Activated CD4-positive, CD25-positive, alpha-beta regulatory T cell treated with anti-CD3 and anti-CD28 coated beads, Interleukin-2, amount 50 U/mL, for 72 hours (primary cell): ENCODE data around the gene GAS7.
"Not testable (repeated sequence)": the region's sequence is repeated elsewhere in the genome, so short reads cannot be mapped to it uniquely, and the experiment has no call there.

Experiments
- DNase-seq: peaks from one replicate; pipeline ENCODE4 v3.0.0; 2021

Gene GAS7

DNA sequence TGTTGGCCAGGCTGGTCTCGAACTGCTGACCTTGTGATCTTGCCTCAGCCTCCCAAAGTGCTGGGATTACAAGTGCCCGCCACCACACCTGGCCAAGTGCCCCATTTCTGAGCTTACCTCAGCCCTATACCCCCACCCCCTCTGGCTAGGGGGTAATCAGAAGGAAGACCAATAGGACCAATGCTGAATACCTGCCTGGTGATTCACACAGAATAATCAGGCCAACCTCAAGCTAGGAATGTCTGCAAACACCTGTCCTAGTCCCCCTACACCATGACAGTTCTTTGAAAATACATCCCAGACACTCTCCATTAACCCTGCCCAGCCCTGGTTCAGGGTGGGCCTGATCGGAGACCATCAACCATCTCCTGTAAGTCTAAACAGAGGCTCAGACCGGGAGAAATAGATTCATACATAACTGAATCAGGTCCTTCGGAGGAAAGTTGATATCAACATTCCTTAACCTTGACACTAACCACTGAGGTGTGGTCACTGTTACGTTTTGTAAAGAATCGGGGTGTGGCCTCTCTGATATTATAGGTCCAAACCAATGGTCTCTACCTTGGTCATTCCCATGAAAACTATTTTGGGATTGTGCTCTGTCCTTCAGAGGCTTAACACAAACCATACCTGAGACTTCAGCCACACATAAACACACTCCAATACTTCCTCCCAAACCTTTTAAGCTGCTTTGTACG, 130.8 kb downstream of the GAS7 start:
- DNase-seq, result no peak

DNA sequence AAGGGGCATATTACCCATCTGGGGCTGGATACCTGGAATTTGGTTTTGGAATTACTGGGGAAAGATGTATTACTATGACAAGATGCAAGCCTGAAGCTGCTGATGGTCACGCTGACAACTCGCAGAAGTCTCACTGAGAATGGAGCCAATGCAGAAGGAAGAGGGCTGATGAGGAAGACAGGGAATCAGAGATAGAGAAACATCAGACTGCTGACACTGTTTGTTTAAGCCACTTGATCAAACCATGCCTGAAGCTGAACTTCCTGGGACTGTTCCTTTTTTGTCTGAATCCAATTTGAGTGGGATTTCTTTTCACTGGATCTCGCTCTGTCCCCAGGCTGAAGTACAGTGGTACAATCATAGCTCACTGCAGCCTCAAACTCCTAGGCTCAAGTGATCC, 133.9 kb downstream of the GAS7 start:
- DNase-seq, result no peak

DNA sequence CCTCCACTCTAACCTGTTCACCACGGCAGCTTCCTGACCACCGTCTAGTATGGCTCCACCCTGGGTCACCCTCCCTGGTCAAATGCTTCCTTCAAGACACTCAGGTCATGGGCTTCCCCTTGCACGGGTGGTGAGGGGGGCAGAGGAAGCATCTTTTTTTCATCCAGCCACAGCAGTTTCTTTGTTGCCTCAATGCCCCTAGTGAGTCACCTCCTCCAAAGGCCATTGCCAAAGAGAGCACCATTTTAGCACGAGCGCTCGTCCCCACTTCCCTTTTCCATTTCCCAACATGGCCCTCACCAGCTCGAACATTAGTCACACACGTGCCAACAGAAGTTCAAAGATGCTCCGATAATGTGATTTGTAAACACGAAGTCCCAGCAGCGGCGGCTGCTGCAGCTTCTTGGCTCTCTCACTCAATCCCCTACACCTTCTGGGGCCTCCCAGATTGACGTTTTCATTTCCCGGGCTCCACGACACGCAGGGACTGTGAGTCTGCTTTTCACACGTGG, 134.6 kb downstream of the GAS7 start:
- no peak for DNase-seq

DNA sequence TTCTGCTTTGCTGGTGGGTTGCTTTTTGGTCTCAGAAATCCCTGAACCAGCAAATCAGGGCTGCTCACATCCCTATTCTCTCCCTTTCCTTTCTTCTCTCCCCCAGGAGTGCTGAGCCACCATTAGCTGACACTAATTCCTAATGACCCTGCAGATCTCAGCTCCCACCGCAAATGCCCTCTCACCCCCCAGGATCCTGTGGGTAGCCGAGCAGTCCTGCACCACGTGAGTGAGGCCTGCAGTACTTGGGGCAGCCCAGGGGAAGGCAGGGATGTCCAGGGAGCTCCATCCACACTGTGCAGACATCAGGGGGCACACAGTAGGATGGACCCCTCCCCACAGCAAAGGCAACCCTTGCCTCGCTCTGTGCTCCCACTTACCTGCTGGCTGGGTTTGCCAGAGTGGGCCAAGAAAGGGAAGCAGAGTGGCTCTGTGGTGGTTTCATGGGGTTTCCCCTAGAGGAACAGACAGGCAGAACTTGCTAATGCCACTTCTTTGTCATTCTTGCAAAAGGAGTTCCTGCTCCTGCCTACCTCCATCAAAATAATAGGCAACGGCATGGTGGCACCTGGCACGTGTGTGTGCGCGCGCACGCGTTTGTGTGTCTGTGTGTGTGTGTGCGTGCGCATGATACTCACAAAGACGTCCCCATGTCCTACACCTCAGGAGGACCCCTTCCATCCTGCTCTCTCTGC, 135.6 kb downstream of the GAS7 start:
- DNase-seq, result no peak

DNA sequence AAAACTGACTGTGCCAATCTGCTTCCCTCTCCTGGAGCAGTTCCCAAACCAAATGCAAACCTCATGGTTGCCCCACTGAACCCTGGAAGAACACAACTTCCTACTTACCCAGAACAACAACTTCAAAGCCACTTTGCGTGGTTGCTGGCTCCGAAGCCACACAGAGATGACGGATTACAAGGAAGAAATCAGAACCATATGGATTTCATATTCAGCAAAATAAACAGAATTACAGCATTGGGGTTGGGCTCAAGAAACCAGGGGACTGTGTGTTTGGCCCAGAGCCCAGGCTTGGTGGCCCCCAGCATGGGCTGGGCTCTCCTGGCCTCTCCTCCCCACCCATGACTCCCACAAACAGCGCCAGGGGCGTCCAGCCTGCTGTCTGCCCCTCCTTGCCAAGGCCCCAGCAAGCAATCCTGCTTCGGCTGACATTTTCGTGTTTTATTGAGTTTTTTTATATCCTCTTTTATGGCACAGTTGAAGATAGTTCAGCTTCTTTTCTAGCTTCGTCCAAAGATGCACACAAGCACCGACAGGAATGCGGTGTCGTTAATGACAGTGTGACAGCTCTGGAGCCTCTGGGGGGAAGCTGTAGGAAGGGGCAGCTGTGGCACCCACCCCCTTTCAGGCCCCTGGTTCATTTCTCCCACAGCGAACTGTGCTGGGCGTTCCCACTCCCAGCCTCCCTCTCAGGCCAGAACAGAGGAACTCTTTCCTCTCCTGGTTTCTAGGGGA, 137.1 kb downstream of the GAS7 start:
- no peak for DNase-seq

DNA sequence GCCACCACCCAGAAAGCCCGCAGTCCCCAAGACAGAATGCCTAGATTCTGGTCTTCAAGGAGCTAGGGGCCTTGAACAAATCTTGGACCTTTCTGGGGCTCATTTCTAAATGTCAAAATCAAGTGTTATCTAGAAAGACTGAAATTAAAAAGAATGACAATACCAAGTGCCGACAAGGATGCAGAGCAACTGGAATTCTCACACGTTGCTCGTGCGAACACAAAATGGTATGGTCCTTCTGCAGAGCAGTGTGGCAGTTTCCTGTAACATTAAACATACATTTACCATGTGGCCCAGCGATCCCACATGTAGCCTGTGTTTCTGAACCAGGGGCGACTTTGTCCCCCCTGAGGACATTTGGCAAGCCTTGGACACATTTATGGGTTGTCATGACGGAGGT, 137.9 kb downstream of the GAS7 start:
- no peak for DNase-seq

DNA sequence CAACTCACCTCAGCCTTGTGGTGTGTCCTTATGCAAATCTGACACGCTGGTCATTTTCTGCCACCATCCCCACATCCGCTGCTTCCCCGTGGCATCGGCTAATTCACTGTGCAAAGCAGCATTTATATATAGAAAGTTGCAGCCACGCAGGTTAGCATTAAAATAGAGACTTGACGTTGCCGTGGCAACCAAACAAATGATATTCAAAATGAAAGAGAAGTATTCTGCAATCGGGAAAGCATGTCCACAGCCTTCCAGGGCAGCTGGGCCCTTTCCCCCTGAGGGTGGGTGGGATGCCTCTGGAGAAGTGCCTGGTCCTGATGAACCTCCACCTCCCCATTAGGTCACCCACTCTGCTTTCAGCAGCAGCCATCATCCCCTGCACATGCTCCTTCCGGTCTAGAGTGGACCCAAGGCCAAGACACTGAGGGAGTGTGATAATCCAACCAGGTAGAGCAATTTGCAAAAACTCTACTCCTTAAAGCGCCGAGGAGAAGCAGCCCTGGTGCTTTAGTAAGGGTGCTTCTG, 138.7 kb downstream of the GAS7 start:
- no peak for DNase-seq

DNA sequence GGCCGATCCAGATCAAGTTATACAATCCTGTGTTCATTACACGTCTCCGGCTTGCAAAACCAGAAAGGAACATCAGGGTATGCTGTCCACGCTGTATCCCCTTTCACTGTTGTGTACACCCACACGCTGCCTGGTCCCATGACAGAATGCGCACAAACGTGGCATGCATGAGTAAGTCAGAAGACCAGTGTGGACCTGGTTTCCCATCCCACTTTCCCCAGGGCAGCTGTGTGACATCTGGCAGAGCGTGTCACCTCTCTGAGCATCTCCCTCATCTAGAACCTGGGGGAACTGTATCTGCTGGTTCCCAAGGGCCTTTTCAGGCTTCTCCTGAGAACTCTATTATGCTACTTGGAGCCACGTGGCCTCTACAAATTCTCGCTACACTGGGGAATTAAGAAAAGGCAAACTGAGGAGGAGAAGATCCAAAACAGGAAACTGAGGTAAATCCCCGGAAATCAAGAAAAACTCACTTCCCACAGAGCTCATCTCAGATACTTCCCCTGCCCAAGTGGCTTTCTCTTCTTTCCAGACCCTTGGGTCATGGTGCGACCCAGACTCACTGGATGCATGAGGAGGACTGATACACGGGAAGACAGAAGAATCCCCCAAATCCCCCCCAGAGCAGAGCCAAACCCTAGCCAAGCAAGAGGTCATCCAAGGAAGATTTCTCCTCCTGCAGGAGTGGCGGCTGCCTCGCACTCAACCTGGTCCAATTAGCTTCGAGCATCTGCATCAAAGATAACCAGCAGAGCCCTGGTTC, 139.3 kb downstream of the GAS7 start:
- DNase-seq, result no peak

DNA sequence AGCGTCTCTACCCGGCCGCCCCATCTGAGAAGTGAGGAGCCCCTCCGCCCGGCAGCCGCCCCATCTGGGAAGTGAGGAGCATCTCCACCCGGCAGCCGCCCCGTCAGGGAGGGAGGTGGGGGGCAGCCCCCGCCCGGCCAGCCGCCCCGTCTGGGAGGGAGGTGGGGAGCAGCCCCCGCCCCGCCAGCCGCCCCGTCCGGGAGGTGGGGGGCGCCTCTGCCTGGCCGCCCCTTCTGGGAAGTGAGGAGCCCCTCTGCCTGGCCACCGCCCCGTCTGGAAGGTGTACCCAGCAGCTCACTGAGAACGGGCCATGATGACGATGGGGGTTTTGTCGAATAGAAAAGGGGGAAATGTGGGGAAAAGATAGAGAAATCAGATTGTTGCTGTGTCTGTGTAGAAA, 140.9 kb downstream of the GAS7 start:
- not testable (repeated sequence) for DNase-seq

DNA sequence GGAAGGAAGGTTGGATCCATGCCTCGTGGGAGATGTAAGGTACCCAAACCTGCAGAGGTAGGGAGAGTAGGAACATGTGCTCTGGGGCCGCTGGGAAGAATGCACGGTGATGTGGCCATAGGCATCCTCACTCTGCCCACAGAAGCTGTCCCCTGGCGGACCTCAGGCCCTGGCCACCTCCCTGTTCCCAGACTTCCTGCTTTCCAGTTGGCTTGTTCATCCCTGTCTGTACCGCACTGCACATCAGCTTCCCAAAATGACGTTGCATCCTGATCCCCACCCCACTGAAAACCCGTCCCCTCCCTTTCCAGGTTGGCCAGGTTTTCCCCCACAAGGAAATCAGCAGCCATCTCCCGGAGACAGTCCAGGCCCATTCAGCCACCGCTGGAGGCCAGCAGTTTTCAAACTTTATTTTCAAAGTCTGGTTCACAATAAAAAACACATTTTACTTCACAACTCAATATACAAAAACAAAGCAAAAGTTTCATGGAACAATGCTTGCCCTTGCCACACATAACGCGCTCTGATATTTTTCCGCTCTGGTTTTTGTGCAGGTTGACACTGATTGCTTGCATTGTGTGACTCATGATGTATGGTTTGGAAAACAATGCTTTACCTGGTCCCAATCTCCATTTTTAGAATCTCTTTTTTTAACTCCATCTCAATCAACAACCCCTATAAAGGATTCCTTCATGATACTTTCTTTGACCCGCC, 143.0 kb downstream of the GAS7 start:
- DNase-seq, result no peak

DNA sequence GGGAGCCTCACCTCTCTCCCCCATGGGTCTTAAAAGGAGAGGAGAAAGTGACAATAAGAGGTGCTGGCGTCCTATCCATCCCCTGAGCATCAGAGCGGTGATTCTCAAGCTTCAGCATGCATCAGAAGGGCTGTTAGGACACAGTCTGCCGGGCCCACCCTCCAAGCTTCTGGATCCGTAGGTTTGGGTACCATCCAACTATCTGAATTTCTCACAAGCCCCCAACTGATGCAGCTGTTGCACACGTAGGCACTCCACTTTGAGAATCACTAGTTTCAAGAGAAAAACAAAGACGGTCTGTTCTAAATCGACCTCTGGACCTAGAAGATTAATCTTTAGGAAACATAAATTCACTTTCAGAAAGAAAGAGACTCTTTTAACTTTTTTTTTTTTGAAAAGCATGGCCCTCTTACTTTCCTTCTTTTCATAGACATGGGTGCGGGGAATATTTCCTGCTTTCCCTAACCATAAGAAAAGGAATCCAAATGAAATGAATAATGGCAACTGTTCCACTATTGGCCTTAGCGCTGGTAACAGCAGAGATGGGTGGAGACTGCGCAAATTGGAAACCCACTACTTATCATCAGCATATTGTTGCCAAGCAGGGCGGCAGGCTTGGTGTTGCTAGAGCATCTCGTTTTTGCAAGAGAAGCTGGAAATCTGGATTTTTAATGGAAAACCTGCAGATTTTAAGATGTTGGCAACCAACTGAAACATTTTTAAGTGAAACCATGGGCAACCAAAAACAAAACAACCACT, 144.4 kb downstream of the GAS7 start:
- DNase-seq, result no peak

DNA sequence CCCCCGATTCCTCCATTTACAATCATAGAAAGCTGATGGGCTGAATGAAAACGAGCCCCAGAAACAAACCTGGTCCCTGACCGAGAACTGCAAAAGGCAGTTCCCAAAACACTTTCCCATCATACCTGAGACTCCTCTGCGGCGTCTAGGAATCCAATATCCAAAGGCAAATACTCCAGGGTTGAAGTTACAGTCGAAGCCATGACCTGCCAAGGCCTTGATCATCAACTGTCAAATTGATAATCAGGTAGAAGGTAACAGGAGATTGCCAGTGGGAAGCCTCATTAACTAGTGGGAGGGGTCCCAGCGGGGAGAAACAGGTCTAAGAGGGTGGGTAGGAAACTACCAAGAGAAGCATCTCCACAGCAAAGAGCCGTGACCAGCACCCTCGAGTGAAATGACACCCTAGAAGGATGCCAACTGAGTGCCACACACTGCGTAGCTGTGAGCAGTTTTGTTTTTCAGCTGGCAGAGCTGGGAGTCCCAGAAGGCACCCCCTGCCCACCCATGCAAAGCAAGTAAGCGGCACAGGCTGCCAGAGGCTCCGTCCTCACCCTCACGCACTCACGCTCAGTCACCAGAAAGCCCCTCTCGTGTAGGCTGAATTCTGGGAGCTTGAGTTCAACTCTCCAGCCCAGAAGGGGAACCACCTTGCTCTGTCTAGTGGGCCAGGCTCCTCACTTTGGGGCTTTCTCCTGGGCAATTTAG, 146.1 kb downstream of the GAS7 start:
- DNase-seq, result no peak

DNA sequence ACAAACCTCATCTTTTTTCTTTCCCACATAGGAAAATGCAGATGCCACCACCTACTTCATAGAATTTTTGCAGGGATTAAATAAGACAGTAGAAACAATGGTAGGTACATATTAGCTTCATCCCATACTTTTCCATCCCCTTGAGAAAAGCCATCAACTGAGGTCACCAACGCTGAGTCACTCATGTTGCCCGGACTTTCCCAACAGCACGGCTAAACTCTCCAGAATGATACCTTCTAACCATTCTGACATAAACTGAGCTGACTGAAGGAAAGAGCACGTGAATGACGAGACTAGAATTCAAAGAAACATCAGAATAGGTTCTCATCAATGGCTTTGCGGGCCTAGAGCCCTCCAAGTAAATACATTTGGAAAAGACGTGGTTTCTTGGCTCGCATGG, 147.3 kb downstream of the GAS7 start:
- DNase-seq, result no peak

DNA sequence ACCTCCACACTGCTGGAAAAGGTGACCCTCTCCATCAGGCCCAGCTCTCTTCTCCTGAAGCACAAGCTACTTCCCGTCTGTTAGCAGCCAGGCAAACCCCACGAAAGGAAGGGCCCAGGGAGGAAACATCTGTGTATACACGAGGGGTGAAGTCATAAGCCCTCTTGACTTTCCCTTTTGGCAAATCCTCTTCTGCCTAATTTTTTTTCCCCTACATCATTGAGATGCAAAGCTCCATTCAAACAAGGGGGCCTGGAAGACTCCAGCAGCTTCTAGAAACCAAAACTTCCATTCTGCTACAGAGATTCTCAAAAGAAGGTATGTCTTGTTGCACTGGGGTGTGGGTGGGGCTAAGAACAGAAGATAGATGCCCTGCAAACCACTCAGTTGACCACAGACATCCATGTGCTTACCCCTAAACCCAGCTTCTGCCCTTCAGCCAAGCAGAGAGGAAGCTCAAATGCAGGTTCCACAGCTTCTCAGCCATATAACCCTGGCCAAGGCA, 147.8 kb downstream of the GAS7 start:
- DNase-seq, result no peak

DNA sequence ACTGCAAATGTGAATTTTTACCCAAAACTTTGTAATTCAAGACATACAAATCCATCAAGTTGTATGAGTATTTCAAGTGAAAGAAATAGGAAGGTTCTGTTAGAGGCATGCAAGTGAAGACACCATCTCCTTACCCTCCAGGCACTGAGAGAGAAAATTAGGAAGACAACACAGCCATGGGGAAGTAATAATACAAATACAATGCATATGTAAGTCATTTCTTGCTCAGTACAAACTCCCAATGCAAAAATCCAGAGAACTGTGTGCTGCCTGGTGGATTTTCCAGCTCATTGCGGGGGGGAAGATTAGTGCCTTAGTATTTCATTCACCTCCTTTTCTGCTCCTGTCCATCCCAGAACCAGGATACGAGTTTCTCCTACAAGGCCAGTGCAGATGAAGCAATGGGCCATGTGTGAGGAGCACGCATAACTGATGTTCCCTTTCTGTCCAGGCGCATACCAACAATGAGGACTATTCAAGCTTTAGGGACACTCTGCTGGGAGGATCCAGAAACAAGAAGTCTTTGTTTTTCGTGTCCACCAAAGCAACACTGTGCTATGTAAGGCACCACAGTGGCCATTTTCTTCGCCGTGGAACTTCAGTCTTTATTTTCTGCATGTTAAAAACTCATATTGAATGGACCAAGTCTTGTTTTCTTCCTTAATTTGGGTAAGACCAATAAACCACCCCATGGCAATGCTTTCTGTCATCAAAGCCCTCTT, 149.6 kb downstream of the GAS7 start:
- DNase-seq, result no peak

DNA sequence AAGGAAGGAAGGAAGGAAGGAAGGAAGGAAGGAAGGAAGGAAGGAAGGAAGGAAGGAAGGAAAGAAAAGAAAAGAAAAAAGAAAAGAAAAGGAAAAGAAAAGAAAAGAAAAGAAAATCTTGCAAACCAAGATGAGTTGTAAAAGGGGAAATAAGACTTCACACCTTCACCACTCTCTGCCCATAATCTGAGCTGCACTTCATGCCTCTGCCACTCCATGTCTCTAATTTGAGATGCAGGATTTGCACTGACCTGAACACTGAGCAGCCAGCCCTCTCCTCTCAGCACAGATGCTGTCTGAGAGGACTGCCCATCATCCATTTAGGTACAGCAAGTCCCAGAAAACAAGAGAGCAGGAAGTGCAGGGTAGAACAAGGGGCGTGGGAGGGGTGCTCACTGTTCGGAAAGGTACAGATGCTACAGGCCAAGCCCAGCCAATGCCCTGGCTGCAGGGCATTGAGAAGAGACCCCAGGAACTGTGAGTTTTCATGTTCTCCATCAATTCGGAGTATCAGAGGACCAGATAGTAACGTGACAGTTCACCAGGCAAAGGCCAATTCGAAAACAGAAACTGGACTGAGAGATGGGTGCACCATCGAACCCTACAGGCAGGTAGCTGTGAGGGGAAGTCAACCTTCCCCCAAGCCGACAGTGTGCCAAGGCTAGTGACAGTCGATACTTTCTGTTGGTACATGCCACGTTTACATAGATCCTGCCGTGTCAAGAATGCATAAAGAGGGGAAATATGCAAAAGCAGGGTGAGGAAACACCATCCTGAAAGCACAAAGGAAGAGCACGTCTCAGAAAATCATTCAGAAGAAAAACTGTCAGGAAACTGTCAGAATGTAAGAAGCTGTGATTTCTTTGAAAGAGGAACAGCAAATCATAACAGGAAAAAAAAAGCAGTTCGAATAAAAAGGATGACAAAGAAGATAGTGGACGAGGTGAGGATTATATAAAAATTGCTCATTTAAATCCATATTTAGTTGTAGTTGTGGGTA, 151.3 kb downstream of the GAS7 start:
- DNase-seq, result no peak

DNA sequence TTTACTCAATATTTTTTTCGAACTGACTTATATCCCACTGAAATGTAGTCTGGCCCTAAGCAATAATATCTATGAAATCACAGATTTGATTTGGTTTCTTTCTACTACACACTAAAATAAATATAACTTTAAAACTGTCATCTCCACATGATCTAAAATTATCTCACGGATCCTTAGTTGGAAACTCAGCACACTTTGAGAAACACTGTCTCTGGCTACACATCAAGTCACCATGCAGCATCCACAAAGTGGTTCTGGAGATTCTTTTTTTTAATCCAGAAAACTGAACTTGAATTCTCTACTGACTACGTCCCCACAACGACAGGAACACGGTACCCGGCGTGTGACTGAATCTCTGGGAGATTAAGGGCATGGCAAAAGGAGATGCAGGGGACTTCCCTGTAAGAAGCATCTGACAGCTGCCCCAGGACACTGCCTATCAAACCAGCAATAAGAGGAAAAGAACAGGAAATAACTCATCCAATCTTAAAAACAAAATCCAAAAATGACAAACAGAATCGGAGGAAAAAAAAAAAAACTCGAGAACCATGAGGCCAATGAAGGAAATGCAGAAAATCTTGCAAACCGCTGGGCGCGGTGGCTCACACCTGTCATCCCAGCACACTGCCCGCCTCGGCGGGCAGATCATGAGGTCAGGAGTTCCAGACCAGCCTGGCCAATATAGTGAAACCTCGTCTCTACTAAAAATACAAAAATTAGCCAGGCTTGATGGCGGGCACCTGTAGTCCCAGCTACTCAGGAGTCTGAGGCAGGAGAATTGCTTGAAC, 152.3 kb downstream of the GAS7 start:
- no peak for DNase-seq
